Measurements from ENCODE around the gene DOK4. TPM values are rescaled to one million over a fixed set of nuclear protein-coding genes. Genes with fewer than 3 reads are reported as not detected.

Gene DOK4
- 113 TPM for polyA plus RNA-seq
- long read RNA-seq, donor 1, transcript DOK4-201 (9 exons, 2,772 nt), result major isoform, 12 of 13 reads
- long read RNA-seq, donor 1, partial matches to known transcripts, result 0 of 13 reads
- long read RNA-seq, donor 1, other reads (novel, unspliced or antisense), result 0 of 13 reads
- long read RNA-seq, donor 2, transcript DOK4-218 (8 exons, 1,848 nt), result minor isoform, 5 of 48 reads
- long read RNA-seq, donor 2, transcript DOK4-201 (9 exons, 2,772 nt), result major isoform, 25 of 48 reads
- long read RNA-seq, donor 2, partial matches to known transcripts, result 16 of 48 reads
- long read RNA-seq, donor 2, other reads (novel, unspliced or antisense), result 0 of 48 reads
- long read RNA-seq, donor 3, result 0 reads
- long read RNA-seq, donor 4, partial matches to known transcripts, result 0 of 1 reads
- long read RNA-seq, donor 4, other reads (novel, unspliced or antisense), result 0 of 1 reads
- long read RNA-seq, donor 5, transcript DOK4-201 (9 exons, 2,772 nt), result major isoform, 8 of 11 reads
- long read RNA-seq, donor 5, partial matches to known transcripts, result 0 of 11 reads
- long read RNA-seq, donor 5, other reads (novel, unspliced or antisense), result 0 of 11 reads
- long read RNA-seq, donor 6, transcript DOK4-218 (8 exons, 1,848 nt), result minor isoform, 6 of 52 reads
- long read RNA-seq, donor 6, transcript DOK4-201 (9 exons, 2,772 nt), result major isoform, 22 of 52 reads
- long read RNA-seq, donor 6, partial matches to known transcripts, result 16 of 52 reads
- long read RNA-seq, donor 6, other reads (novel, unspliced or antisense), result 6 of 52 reads
- long read RNA-seq, donor 7, partial matches to known transcripts, result 0 of 5 reads
- long read RNA-seq, donor 7, other reads (novel, unspliced or antisense), result 0 of 5 reads
- long read RNA-seq, donor 8, transcript DOK4-201 (9 exons, 2,772 nt), result major isoform, 13 of 45 reads
- long read RNA-seq, donor 8, partial matches to known transcripts, result 19 of 45 reads
- long read RNA-seq, donor 8, other reads (novel, unspliced or antisense), result 9 of 45 reads
- long read RNA-seq, donor 9, transcript DOK4-201 (9 exons, 2,772 nt), result major isoform, 12 of 23 reads
- long read RNA-seq, donor 9, partial matches to known transcripts, result 6 of 23 reads
- long read RNA-seq, donor 9, other reads (novel, unspliced or antisense), result 0 of 23 reads
- long read RNA-seq, donor 10, transcript DOK4-201 (9 exons, 2,772 nt), result major isoform, 13 of 45 reads
- long read RNA-seq, donor 10, partial matches to known transcripts, result 19 of 45 reads
- long read RNA-seq, donor 10, other reads (novel, unspliced or antisense), result 7 of 45 reads
- long read RNA-seq, donor 11, transcript DOK4-201 (9 exons, 2,772 nt), result major isoform, 9 of 18 reads
- long read RNA-seq, donor 11, partial matches to known transcripts, result 5 of 18 reads
- long read RNA-seq, donor 11, other reads (novel, unspliced or antisense), result 0 of 18 reads

GRCh38 chr16:57485916-57486857, at the start of gene DOK4:
Gene DOK4, minus strand, starts transcription at chr16:57486493. Its CDS starts 6,986 bp downstream, at chr16:57479507.
- H3K4me1 ChIP-seq (ENCODE audit: control insufficient read depth, insufficient read depth, low read length), result peaks cover 43% of the 10 kb centered on the region
- H3K27ac ChIP-seq (ENCODE audit: low read length), result peak within 1 kb of the TSS; percentile 79
- no peaks in the 10 kb centered on the region for H3K27me3 ChIP-seq (ENCODE audit: control insufficient read depth, insufficient read depth, low read length)
- 60% methylated on average over 1 of the region's 73 CpGs for WGBS (ENCODE audit: insufficient coverage, low lambda C conversion rate)
- H3K4me3 ChIP-seq (ENCODE audit: low read length), result peak within 1 kb of the TSS; percentile 96
- no peaks in the 10 kb centered on the region for H3K9me3 ChIP-seq (ENCODE audit: control insufficient read depth, low read depth, low read length)
- no peaks in the 10 kb centered on the region for H3K36me3 ChIP-seq (ENCODE audit: control insufficient read depth, insufficient read depth, low read length)
- DNase-seq, result peak; percentile 62 to 83

GRCh38 chr16:57535680-57536305, 49.5 kb upstream of the DOK4 start:
- Histone ChIP-seq H3K27ac (ENCODE audit: low read length) (peak overlapping the region; percentile 15), H3K9me3 (ENCODE audit: control insufficient read depth, low read depth, low read length) (no peaks in the 10 kb centered on the region), H3K4me1 (ENCODE audit: control insufficient read depth, insufficient read depth, low read length) (no peaks in the 10 kb centered on the region), H3K4me3 (ENCODE audit: low read length) (peak overlapping the region; percentile 69), H3K27me3 (ENCODE audit: control insufficient read depth, insufficient read depth, low read length) (no peaks in the 10 kb centered on the region), H3K36me3 (ENCODE audit: control insufficient read depth, insufficient read depth, low read length) (peaks cover 2% of the 10 kb centered on the region)
- WGBS (ENCODE audit: insufficient coverage, low lambda C conversion rate), result no CpG with 5 or more reads among the region's 50 CpGs
- DNase-seq, result peak; percentile 88

GRCh38 chr16:57534881-57535658, 48.8 kb upstream of the DOK4 start:
- peak overlapping the region; percentile 69 for H3K4me3 ChIP-seq (ENCODE audit: low read length)

GRCh38 chr16:57534337-57534880, 48.1 kb upstream of the DOK4 start:
- Histone ChIP-seq H3K9me3 (ENCODE audit: control insufficient read depth, low read depth, low read length) (no peaks in the 10 kb centered on the region), H3K27ac (ENCODE audit: low read length) (no peak overlapping the region), H3K4me1 (ENCODE audit: control insufficient read depth, insufficient read depth, low read length) (peaks cover 6% of the 10 kb centered on the region), H3K36me3 (ENCODE audit: control insufficient read depth, insufficient read depth, low read length) (peaks cover 2% of the 10 kb centered on the region), H3K27me3 (ENCODE audit: control insufficient read depth, insufficient read depth, low read length) (no peaks in the 10 kb centered on the region), H3K4me3 (ENCODE audit: low read length) (no peak overlapping the region)
- no peak for DNase-seq
- WGBS (ENCODE audit: insufficient coverage, low lambda C conversion rate), result no CpG with 5 or more reads among the region's 7 CpGs

More at GRCh38 chr16:57534881-57535658, 48.8 kb upstream of the DOK4 start:
- DNase-seq, result no peak
- no peak overlapping the region for H3K27ac ChIP-seq (ENCODE audit: low read length)
- peaks cover 2% of the 10 kb centered on the region for H3K36me3 ChIP-seq (ENCODE audit: control insufficient read depth, insufficient read depth, low read length)
- peaks cover 4% of the 10 kb centered on the region for H3K4me1 ChIP-seq (ENCODE audit: control insufficient read depth, insufficient read depth, low read length)
- no CpG with 5 or more reads among the region's 13 CpGs for WGBS (ENCODE audit: insufficient coverage, low lambda C conversion rate)
- H3K27me3 ChIP-seq (ENCODE audit: control insufficient read depth, insufficient read depth, low read length), result no peaks in the 10 kb centered on the region
- no peaks in the 10 kb centered on the region for H3K9me3 ChIP-seq (ENCODE audit: control insufficient read depth, low read depth, low read length)

GRCh38 chr16:57533431-57534336, 47.4 kb upstream of the DOK4 start:
- Histone ChIP-seq H3K27ac (ENCODE audit: low read length) (no peak overlapping the region), H3K4me1 (ENCODE audit: control insufficient read depth, insufficient read depth, low read length) (peaks cover 10% of the 10 kb centered on the region), H3K27me3 (ENCODE audit: control insufficient read depth, insufficient read depth, low read length) (no peaks in the 10 kb centered on the region), H3K9me3 (ENCODE audit: control insufficient read depth, low read depth, low read length) (no peaks in the 10 kb centered on the region), H3K36me3 (ENCODE audit: control insufficient read depth, insufficient read depth, low read length) (peaks cover 2% of the 10 kb centered on the region), H3K4me3 (ENCODE audit: low read length) (no peak overlapping the region)
- no CpG with 5 or more reads among the region's 19 CpGs for WGBS (ENCODE audit: insufficient coverage, low lambda C conversion rate)
- DNase-seq, result no peak

GRCh38 chr16:57532266-57532625, 46.0 kb upstream of the DOK4 start:
- no CpG with 5 or more reads among the region's 7 CpGs for WGBS (ENCODE audit: insufficient coverage, low lambda C conversion rate)
- Histone ChIP-seq H3K4me1 (ENCODE audit: control insufficient read depth, insufficient read depth, low read length) (peaks cover 16% of the 10 kb centered on the region), H3K9me3 (ENCODE audit: control insufficient read depth, low read depth, low read length) (no peaks in the 10 kb centered on the region), H3K36me3 (ENCODE audit: control insufficient read depth, insufficient read depth, low read length) (peaks cover 2% of the 10 kb centered on the region), H3K4me3 (ENCODE audit: low read length) (no peak overlapping the region), H3K27me3 (ENCODE audit: control insufficient read depth, insufficient read depth, low read length) (no peaks in the 10 kb centered on the region), H3K27ac (ENCODE audit: low read length) (no peak overlapping the region)
- DNase-seq, result no peak

GRCh38 chr16:57531635-57532265, 45.5 kb upstream of the DOK4 start:
- Histone ChIP-seq H3K36me3 (ENCODE audit: control insufficient read depth, insufficient read depth, low read length) (peaks cover 2% of the 10 kb centered on the region), H3K9me3 (ENCODE audit: control insufficient read depth, low read depth, low read length) (no peaks in the 10 kb centered on the region), H3K27me3 (ENCODE audit: control insufficient read depth, insufficient read depth, low read length) (no peaks in the 10 kb centered on the region), H3K4me1 (ENCODE audit: control insufficient read depth, insufficient read depth, low read length) (peaks cover 16% of the 10 kb centered on the region), H3K27ac (ENCODE audit: low read length) (no peak overlapping the region), H3K4me3 (ENCODE audit: low read length) (no peak overlapping the region)
- DNase-seq, result no peak
- 93% methylated on average over 3 of the region's 8 CpGs for WGBS (ENCODE audit: insufficient coverage, low lambda C conversion rate)

All from large intestine (tissue), 12 donors.